Measurements from ENCODE around the gene ACSBG1. TPM values are rescaled to one million over a fixed set of nuclear protein-coding genes. Genes with fewer than 3 reads are reported as not detected.

The ACSBG1 gene
- total RNA-seq, 1 experiment from 2014 or later = 1.0 TPM

- DNase-seq (ENCODE audit: low spot score) = no peak
Measured at GRCh38 chr15:78130466-78131294, 103.7 kb downstream of the ACSBG1 start.

- DNase-seq (ENCODE audit: low spot score) = no peak
Measured at GRCh38 chr15:78129751-78130287, 104.5 kb downstream of the ACSBG1 start.

GRCh38 chr15:78129077-78129750 is 105.2 kb downstream of the ACSBG1 start:
- peak; percentile 47 for DNase-seq (ENCODE audit: low spot score)

- DNase-seq (ENCODE audit: low spot score) = peak; percentile 37
Measured at GRCh38 chr15:78127882-78128281, 106.5 kb downstream of the ACSBG1 start.

GRCh38 chr15:78125267-78125666 is 109.1 kb downstream of the ACSBG1 start:
- no peak for DNase-seq (ENCODE audit: low spot score)

- DNase-seq (ENCODE audit: low spot score) = no peak
Measured at GRCh38 chr15:78120523-78120922, 113.8 kb downstream of the ACSBG1 start.

Other genes with a start within 250 kb of the ACSBG1 start
- 12.3 and 13.8 TPM in 2 replicates for gene TBC1D2B, start 156.9 kb downstream of the ACSBG1 start, total RNA-seq (2014; rRNA removed; shearing (Covaris generic))
- not detected in 2 replicates for gene SH2D7, start 142.0 kb downstream of the ACSBG1 start, total RNA-seq (2014; rRNA removed; shearing (Covaris generic))
- gene CIB2, start 103.1 kb downstream of the ACSBG1 start, total RNA-seq (2014; rRNA removed; shearing (Covaris generic)) = 1.1 TPM in 1 of 2 replicates, not detected in the other
- gene IDH3A, start 85.2 kb downstream of the ACSBG1 start, total RNA-seq (2014; rRNA removed; shearing (Covaris generic)) = 77.3 and 101 TPM in 2 replicates
- not detected in 2 replicates for gene DNAJA4, start 30.0 kb upstream of the ACSBG1 start, total RNA-seq (2014; rRNA removed; shearing (Covaris generic))
- 115 and 121 TPM in 2 replicates for gene SKIC8, start 65.0 kb upstream of the ACSBG1 start, total RNA-seq (2014; rRNA removed; shearing (Covaris generic))
- gene CRABP1, start 105.8 kb upstream of the ACSBG1 start, total RNA-seq (2014; rRNA removed; shearing (Covaris generic)) = not detected in 2 replicates
- 13.6 and 16.6 TPM in 2 replicates for gene IREB2, start 203.7 kb upstream of the ACSBG1 start, total RNA-seq (2014; rRNA removed; shearing (Covaris generic))

Measured in H4 (cell line).